ENCODE data around the gene OR10A4. TPM values are rescaled to one million over a fixed set of nuclear protein-coding genes. Genes with fewer than 3 reads are reported as not detected.
"Not testable (repeated sequence)": the region's sequence is repeated elsewhere in the genome, so short reads cannot be mapped to it uniquely, and the experiment has no call there.

OR10A4 gene
- total RNA-seq, 4 donors from 2014 or later: not detected

GRCh38 chr11:6894097-6894496 is 17.7 kb downstream of the OR10A4 start:
- Histone ChIP-seq H3K9me3 (no peaks in the 10 kb centered on the region), H3K4me3 (no peak overlapping the region), H3K27ac (no peak overlapping the region), H3K27me3 (no peaks in the 10 kb centered on the region), H3K36me3 (no peaks in the 10 kb centered on the region), H3K4me1 (no peaks in the 10 kb centered on the region)
- intact Hi-C loops (cut with DNase I; ENCODE audit: low total_unique reads): no loop called here
- TF ChIP-seq POLR2A (IDR thresholded peaks at IDR 0.05): no peak
- TF ChIP-seq CTCF (IDR thresholded peaks at IDR 0.05): no peak
- no peak for DNase-seq

GRCh38 chr11:6895010-6895409 is 18.6 kb downstream of the OR10A4 start:
- H3K4me1 ChIP-seq: no peaks in the 10 kb centered on the region
- no peak overlapping the region for H3K4me3 ChIP-seq
- no peaks in the 10 kb centered on the region for H3K36me3 ChIP-seq
- H3K9me3 ChIP-seq: no peaks in the 10 kb centered on the region
- H3K27ac ChIP-seq: no peak overlapping the region
- H3K27me3 ChIP-seq: no peaks in the 10 kb centered on the region
- no peak for DNase-seq
- intact Hi-C loops (cut with DNase I; ENCODE audit: low total_unique reads): no loop called here
- TF ChIP-seq CTCF (IDR thresholded peaks at IDR 0.05) (no peak), POLR2A (IDR thresholded peaks at IDR 0.05) (no peak)

GRCh38 chr11:6898911-6899310 is 22.5 kb downstream of the OR10A4 start:
- Histone ChIP-seq H3K27me3 (no peaks in the 10 kb centered on the region), H3K27ac (no peak overlapping the region), H3K36me3 (no peaks in the 10 kb centered on the region), H3K9me3 (no peaks in the 10 kb centered on the region), H3K4me1 (no peaks in the 10 kb centered on the region), H3K4me3 (no peak overlapping the region)
- intact Hi-C loops (cut with DNase I; ENCODE audit: low total_unique reads): no loop called here
- DNase-seq: no peak
- no peak for TF ChIP-seq CTCF (IDR thresholded peaks at IDR 0.05)
- TF ChIP-seq POLR2A (IDR thresholded peaks at IDR 0.05): no peak

GRCh38 chr11:6900327-6900999 is 24.0 kb downstream of the OR10A4 start:
- no peaks in the 10 kb centered on the region for H3K36me3 ChIP-seq
- TF ChIP-seq POLR2A (IDR thresholded peaks at IDR 0.05) (no peak), CTCF (IDR thresholded peaks at IDR 0.05) (no peak)

GRCh38 chr11:6904804-6905203 is 28.4 kb downstream of the OR10A4 start:
- H3K4me3 ChIP-seq; H3K36me3 ChIP-seq; DNase-seq; intact Hi-C loops (cut with DNase I; ENCODE audit: low total_unique reads); H3K27me3 ChIP-seq; H3K4me1 ChIP-seq; H3K9me3 ChIP-seq; H3K27ac ChIP-seq: not testable (repeated sequence)

More at GRCh38 chr11:6900327-6900999, 24.0 kb downstream of the OR10A4 start:
- no peaks in the 10 kb centered on the region for H3K4me1 ChIP-seq
- intact Hi-C loops (cut with DNase I; ENCODE audit: low total_unique reads): no loop called here
- H3K4me3 ChIP-seq: no peak overlapping the region
- no peaks in the 10 kb centered on the region for H3K9me3 ChIP-seq
- H3K27ac ChIP-seq: no peak overlapping the region
- H3K27me3 ChIP-seq: no peaks in the 10 kb centered on the region
- DNase-seq: no peak

GRCh38 chr11:6911378-6911777 is 35.0 kb downstream of the OR10A4 start:
- no peak for DNase-seq
- Histone ChIP-seq H3K4me1 (no peaks in the 10 kb centered on the region), H3K36me3 (no peaks in the 10 kb centered on the region), H3K4me3 (no peak overlapping the region), H3K27ac (no peak overlapping the region), H3K9me3 (no peaks in the 10 kb centered on the region), H3K27me3 (no peaks in the 10 kb centered on the region)
- TF ChIP-seq POLR2A (IDR thresholded peaks at IDR 0.05): no peak
- TF ChIP-seq CTCF (IDR thresholded peaks at IDR 0.05): no peak
- intact Hi-C loops (cut with DNase I; ENCODE audit: low total_unique reads): no loop called here

All from uterus (tissue), 4 donors.